ENCODE measurements around the gene DIS3L2. TPM values are rescaled to one million over a fixed set of nuclear protein-coding genes. Genes with fewer than 3 reads are reported as not detected.
"Not testable (repeated sequence)": the region's sequence is repeated elsewhere in the genome, so short reads cannot be mapped to it uniquely, and the experiment has no call there.

Gene DIS3L2
- total RNA-seq, 1 donor from 2014 or later = 77.2 TPM

GRCh38 chr2:232115728-232116361, 154.3 kb downstream of the DIS3L2 start:
- not testable (repeated sequence) for DNase-seq (ENCODE audit: low spot score)

- no peak for DNase-seq (ENCODE audit: low spot score)
Observed at GRCh38 chr2:232116852-232117251, 155.3 kb downstream of the DIS3L2 start.

- no peak for DNase-seq (ENCODE audit: low spot score)
Observed at GRCh38 chr2:232117413-232117812, 155.9 kb downstream of the DIS3L2 start.

- DNase-seq (ENCODE audit: low spot score) = no peak
Observed at GRCh38 chr2:232120911-232121310, 159.4 kb downstream of the DIS3L2 start.

GRCh38 chr2:232124309-232124708, 162.8 kb downstream of the DIS3L2 start:
- no peak for DNase-seq (ENCODE audit: low spot score)

GRCh38 chr2:232126301-232127099, 165.0 kb downstream of the DIS3L2 start:
- no peak for DNase-seq (ENCODE audit: low spot score)

- DNase-seq (ENCODE audit: low spot score) = no peak
Observed at GRCh38 chr2:232129483-232129882, 168.0 kb downstream of the DIS3L2 start.

- no peak for DNase-seq (ENCODE audit: low spot score)
Observed at GRCh38 chr2:232132181-232132580, 170.7 kb downstream of the DIS3L2 start.

- DNase-seq (ENCODE audit: low spot score) = no peak
Observed at GRCh38 chr2:232133078-232133477, 171.6 kb downstream of the DIS3L2 start.

GRCh38 chr2:232134939-232135338, 173.4 kb downstream of the DIS3L2 start:
- no peak for DNase-seq (ENCODE audit: low spot score)

- DNase-seq (ENCODE audit: low spot score) = no peak
Observed at GRCh38 chr2:232137356-232138147, 176.0 kb downstream of the DIS3L2 start.

GRCh38 chr2:232138441-232138840, 176.9 kb downstream of the DIS3L2 start:
- DNase-seq (ENCODE audit: low spot score) = no peak

GRCh38 chr2:232139171-232139594, 177.7 kb downstream of the DIS3L2 start:
- DNase-seq (ENCODE audit: low spot score) = no peak

GRCh38 chr2:232139786-232140562, 178.5 kb downstream of the DIS3L2 start:
- no peak for DNase-seq (ENCODE audit: low spot score)

GRCh38 chr2:232141591-232141990, 180.1 kb downstream of the DIS3L2 start:
- no peak for DNase-seq (ENCODE audit: low spot score)

- DNase-seq (ENCODE audit: low spot score) = no peak
Observed at GRCh38 chr2:232142049-232142448, 180.5 kb downstream of the DIS3L2 start.

- no peak for DNase-seq (ENCODE audit: low spot score)
Observed at GRCh38 chr2:232142502-232142901, 181.0 kb downstream of the DIS3L2 start.

- no peak for DNase-seq (ENCODE audit: low spot score)
Observed at GRCh38 chr2:232146294-232146693, 184.8 kb downstream of the DIS3L2 start.

GRCh38 chr2:232147440-232148077, 186.0 kb downstream of the DIS3L2 start:
- DNase-seq (ENCODE audit: low spot score) = no peak

- DNase-seq (ENCODE audit: low spot score) = no peak
Observed at GRCh38 chr2:232162187-232162586, 200.7 kb downstream of the DIS3L2 start.

GRCh38 chr2:232170396-232170795, 208.9 kb downstream of the DIS3L2 start:
- DNase-seq (ENCODE audit: low spot score) = no peak
